Measurements from ENCODE around the gene NGFR.
"Not testable (repeated sequence)": the region's sequence is repeated elsewhere in the genome, so short reads cannot be mapped to it uniquely, and the experiment has no call there.

Gene NGFR

DNA sequence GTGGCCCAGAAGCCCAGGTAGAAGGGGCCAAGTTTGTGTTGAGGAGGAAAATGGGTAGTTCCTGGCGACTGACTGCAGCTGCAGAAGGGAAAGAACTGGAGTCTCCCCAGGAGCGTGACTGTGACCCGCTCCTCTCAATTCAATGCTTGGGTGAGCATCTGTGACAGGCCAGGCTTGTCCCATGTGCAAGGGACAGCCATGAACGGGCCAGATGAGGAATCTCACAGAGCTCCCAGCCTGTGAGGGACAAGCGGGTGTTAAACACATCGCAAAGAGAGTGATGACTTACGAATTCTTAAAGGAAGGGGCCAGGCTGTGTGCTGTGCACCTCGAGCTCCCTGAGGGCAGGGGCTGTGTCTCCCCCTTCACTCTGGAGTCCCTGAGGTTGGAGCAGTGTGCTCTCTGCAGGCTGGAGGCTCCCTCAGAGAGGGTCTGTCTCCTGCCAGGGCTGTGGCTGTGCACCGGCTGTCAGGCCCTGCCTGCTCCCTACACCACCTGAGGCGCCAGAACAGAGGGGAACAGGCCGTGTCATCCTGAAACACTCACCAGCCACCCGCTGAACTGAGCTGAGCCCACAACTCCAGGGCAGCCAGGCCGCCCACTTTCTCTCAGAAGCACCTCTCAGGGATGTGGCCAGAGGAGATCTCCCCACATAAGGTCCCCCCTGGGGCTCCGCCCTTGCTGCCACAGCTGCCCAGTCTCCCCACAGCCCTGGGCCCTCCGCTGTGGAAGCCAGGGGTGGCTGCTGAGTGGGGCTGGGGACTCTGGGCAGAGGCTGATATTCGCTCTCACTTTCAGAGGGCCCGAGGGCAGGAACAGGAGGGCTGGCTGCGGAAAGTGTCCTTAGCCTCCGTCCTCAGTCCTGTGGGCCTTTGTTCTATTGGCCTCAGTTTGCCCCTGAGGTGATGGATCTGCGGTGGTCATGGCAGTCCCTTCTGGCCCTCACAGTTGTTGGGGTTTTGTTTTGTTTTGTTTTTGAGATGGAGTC lies 54.9 kb downstream of the NGFR start:
- ChIA-PET POLR2A (ENCODE audit: low non-redundant PET) (no interaction called here), CTCF (interaction anchor here (0.5 to 1.0 kb wide), 4 partner anchors 26 to 142 kb away, joined by 3 to 6 read pairs (median 3); no protein-coding TSS in a partner anchor)
- TF ChIP-seq, protein P1, sequence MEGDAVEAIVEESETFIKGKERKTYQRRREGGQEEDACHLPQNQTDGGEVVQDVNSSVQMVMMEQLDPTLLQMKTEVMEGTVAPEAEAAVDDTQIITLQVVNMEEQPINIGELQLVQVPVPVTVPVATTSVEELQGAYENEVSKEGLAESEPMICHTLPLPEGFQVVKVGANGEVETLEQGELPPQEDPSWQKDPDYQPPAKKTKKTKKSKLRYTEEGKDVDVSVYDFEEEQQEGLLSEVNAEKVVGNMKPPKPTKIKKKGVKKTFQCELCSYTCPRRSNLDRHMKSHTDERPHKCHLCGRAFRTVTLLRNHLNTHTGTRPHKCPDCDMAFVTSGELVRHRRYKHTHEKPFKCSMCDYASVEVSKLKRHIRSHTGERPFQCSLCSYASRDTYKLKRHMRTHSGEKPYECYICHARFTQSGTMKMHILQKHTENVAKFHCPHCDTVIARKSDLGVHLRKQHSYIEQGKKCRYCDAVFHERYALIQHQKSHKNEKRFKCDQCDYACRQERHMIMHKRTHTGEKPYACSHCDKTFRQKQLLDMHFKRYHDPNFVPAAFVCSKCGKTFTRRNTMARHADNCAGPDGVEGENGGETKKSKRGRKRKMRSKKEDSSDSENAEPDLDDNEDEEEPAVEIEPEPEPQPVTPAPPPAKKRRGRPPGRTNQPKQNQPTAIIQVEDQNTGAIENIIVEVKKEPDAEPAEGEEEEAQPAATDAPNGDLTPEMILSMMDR (conservative IDR thresholded peaks at IDR 0.05; ENCODE audit: low read depth), result no peak
- peak overlapping the region; percentile 2; the same call in 1 of the 2 replicates for H3K27ac ChIP-seq
- no peak for DNase-seq (ENCODE audit: low spot score)

DNA sequence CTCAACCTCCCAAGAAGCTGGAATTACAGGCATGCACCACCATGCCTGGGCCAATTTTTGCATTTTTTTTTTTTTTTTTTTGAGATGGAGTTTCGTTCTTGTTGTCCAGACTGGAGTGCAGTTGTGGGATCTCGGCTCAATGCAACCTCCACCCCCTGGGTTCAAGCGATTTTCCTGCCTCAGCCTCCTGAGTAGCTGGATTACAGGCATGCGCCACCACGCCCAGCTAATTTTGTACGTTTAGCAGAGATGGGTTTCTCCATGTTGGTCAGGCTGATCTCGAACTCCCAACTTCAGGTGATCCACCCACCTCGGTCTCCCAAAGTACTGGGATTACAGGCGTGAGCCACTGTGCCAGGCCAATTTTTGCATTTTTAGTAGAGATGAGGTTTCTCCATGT lies 55.7 kb downstream of the NGFR start:
- H3K27ac ChIP-seq; POLR2A ChIA-PET (ENCODE audit: low non-redundant PET); DNase-seq (ENCODE audit: low spot score): not testable (repeated sequence)
- CTCF ChIA-PET, result interaction anchor here (0.6 to 1.2 kb wide), 3 partner anchors 27 to 56 kb away, joined by 3 to 4 read pairs (median 3); partner anchors contain the start of gene NGFR

DNA sequence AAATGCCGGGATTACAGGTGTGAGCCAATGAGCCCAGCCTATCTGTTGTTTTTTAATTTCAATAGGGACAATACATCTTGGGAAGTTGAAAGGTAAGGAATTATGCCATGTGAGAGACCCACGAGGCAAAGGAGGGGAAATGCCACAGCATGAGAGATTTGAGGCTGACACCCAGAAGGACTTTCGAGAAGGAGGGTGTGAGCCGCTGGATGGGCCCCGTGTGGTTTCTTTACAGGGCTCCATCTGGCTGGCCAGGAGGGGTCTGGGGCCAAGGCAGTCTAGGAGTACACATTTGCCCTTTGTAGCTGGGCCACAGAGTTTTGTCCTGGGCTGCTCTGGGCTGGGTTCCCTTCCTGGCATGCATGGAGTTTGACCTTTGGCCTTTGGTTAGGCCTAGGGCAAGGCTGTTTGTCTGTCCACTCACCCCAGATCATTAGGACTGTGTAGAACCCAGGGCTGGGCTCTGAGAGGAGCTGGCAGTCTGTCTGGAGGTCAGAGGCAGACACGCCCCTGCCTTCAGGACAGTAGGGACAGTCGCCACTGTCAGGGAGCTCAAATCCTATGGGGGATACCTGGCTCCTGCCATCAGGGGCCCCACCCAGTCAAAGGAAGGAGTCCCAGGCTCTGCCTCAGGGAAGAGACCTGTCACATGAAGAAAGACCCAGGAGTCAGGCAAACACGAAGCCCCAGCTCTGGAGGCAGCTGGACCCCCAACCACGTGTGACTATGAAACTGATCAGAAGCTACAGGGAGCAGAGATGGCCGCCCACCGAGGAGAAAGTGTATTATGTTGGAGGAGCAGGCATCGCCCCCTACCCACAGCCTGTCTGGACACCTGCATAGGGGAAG lies 56.4 kb downstream of the NGFR start:
- TF ChIP-seq, protein P1 (conservative IDR thresholded peaks at IDR 0.05; ENCODE audit: low read depth), result no peak
- ChIA-PET CTCF (interaction anchor here (1.2 to 1.8 kb wide), 3 partner anchors 55 to 143 kb away, joined by 4 to 8 read pairs (median 8); partner anchors contain the start of gene NGFR), POLR2A (ENCODE audit: low non-redundant PET) (no interaction called here)
- DNase-seq (ENCODE audit: low spot score), result no peak
- peak overlapping the region; percentile 36 for H3K27ac ChIP-seq

DNA sequence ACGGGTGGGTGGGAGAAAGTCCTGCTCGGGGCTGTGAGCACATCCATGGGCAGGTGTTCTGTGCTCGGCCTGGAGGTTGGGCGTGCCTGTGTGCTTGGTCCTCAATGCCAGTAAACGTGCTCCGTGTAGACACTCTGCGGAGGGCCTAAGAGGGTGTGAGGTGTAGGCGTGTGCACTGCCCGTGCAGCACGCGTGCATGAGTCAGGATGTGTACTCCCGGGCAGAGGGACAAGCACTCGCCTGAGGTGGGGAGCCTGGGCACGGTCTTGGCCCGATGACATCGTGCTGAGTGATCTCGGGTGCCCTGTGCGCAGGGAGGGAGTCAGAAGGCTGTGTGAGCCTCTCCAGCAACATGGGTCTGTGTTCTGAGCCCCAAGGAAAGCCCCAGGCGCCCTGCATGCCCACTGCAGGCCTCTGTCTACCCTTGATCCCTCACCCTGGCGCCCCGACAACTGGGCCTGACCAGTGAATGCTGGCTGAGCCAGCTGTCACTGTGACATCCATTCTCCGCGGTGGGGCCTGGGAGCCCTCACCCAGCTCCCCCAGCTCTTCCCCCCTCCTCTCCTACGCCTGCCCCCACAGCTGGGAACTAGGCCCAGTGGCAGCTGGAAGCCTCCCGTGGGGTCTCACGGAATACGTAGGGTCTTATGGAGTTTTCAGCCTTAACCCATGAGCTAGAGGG lies 57.1 kb downstream of the NGFR start:
- H3K27ac ChIP-seq, result peak overlapping the region; percentile 36
- no peak for DNase-seq (ENCODE audit: low spot score)
- TF ChIP-seq, protein P1 (conservative IDR thresholded peaks at IDR 0.05; ENCODE audit: low read depth), result no peak
- ChIA-PET CTCF (interaction anchor here (0.6 to 1.8 kb wide), 5 partner anchors 11 to 144 kb away, joined by 3 to 8 read pairs (median 4); partner anchors contain the start of gene NGFR), POLR2A (ENCODE audit: low non-redundant PET) (no interaction called here)

DNA sequence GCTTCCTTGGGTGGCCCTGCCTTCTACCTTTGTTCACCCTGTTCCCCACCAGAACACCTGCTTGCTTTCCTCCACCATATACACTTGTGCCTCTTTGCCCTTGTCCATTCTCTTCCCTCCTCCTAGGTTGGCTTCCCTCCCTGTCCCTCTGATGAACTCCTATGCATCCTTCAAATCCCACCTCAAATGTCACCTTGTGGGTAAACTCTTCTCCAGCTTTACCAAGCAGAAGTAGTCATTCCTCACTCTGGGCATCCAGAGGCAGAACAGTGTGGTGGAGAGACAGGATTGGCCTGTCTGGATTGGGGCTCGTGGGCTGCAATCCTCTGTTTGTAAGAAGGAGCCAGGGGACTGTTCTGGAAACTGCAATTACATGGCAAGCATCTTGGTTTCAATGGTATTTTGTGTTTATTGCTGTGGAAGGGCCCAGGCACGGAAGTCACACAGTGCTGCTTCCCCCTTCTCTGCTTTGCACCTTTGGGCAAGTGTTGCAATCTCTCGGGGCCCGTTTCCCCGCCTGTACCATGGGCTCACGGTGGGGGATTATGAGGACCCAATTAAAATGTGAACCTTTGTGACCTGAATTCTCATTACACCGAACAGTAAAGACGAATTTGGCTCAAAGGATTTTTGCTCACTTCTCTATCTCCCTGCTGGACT lies 58.7 kb downstream of the NGFR start:
- no peak for DNase-seq (ENCODE audit: low spot score)
- ChIA-PET CTCF (interaction anchor here (0.7 to 1.0 kb wide), 2 partner anchors 17 to 118 kb away, joined by 3 read pairs; no protein-coding TSS in a partner anchor), POLR2A (ENCODE audit: low non-redundant PET) (no interaction called here)
- TF ChIP-seq, protein P1 (conservative IDR thresholded peaks at IDR 0.05; ENCODE audit: low read depth), result no peak
- no peak overlapping the region for H3K27ac ChIP-seq
